DOHH2 (cell line): ENCODE measurements around the gene SLC9A9.

Source experiments
- H3F3A ChIP-seq: fragments of 200-600 bp; sonication (generic), shearing (Covaris generic); 2 replicates; pipeline ENCODE4 v1.6.0; 2016; ENCODE audit warnings: antibody characterized with exemption, mild to moderate bottlenecking; ENCODE audit not compliant: control insufficient read depth, insufficient read depth
- H3K27ac ChIP-seq: fragments of 200-600 bp; sonication (generic); 2 replicates; pipeline ENCODE4 v1.5.1; 2014; ENCODE audit warnings: low read depth, mild to moderate bottlenecking, low read length, moderate library complexity
- H3K27me3 ChIP-seq: fragments of 200-600 bp; sonication (generic); 2 replicates; pipeline ENCODE4 v1.6.1; 2014; ENCODE audit warnings: mild to moderate bottlenecking, low read length, mixed read lengths; ENCODE audit not compliant: control insufficient read depth
- H3K36me3 ChIP-seq: fragments of 200-600 bp; sonication (generic); 2 replicates; pipeline ENCODE4 v1.6.1; 2014; ENCODE audit warnings: mild to moderate bottlenecking, low read length, moderate library complexity, mixed read lengths; ENCODE audit not compliant: control insufficient read depth
- H3K4me1 ChIP-seq: fragments of 200-600 bp; sonication (generic); 2 replicates; pipeline ENCODE4 v1.6.1; 2014; ENCODE audit warnings: mild to moderate bottlenecking, low read length, mixed read lengths; ENCODE audit not compliant: control insufficient read depth
- H3K4me2 ChIP-seq: fragments of 200-600 bp; sonication (generic); 2 replicates; pipeline ENCODE4 v1.6.0; 2014; ENCODE audit warnings: mild to moderate bottlenecking, low read length, moderate library complexity
- H3K4me3 ChIP-seq: fragments of 200-600 bp; sonication (generic); 2 replicates; pipeline ENCODE4 v1.5.1; 2014; ENCODE audit warnings: mild to moderate bottlenecking, low read length, mixed read lengths
- H3K79me2 ChIP-seq: fragments of 200-600 bp; sonication (generic); 2 replicates; pipeline ENCODE4 v1.6.1; 2014; ENCODE audit warnings: mild to moderate bottlenecking, low read length, mixed read lengths; ENCODE audit not compliant: control insufficient read depth
- H3K9me2 ChIP-seq: fragments of 200-600 bp; sonication (generic); replicated peaks from 2 replicates; pipeline ENCODE4 v1.6.1; 2014; ENCODE audit warnings: mild to moderate bottlenecking, low read length, mixed read lengths; ENCODE audit not compliant: control insufficient read depth
- H3K9me3 ChIP-seq: fragments of 200-600 bp; sonication (generic); 2 replicates; pipeline ENCODE4 v1.6.1; 2014; ENCODE audit warnings: antibody characterized with exemption, low read length, mixed read lengths; ENCODE audit not compliant: control insufficient read depth, insufficient read depth
- H4K20me1 ChIP-seq: fragments of 200-600 bp; sonication (generic); 2 replicates; pipeline ENCODE4 v1.6.0; 2014; ENCODE audit warnings: low read depth, mild to moderate bottlenecking, antibody characterized with exemption, low read length, moderate library complexity; ENCODE audit not compliant: control insufficient read depth, insufficient read depth
- EZH2phosphoT487 ChIP-seq: fragments of 200-600 bp; sonication (generic); IDR thresholded peaks from 2 replicates; pipeline ENCODE4 v1.6.1; 2017; ENCODE audit warnings: borderline replicate concordance, mild to moderate bottlenecking, antibody characterized with exemption, low read length, moderate library complexity, mixed read lengths
- TF ChIP-seq, protein P1 (sequence below): fragments of 200-600 bp; sonication (generic); IDR thresholded peaks from one replicate; pipeline ENCODE4 v1.5.1; 2014; ENCODE audit warnings: antibody characterized with exemption, mild to moderate bottlenecking, low read depth, low read length; ENCODE audit not compliant: poor library complexity, severe bottlenecking

The SLC9A9 gene

DNA sequence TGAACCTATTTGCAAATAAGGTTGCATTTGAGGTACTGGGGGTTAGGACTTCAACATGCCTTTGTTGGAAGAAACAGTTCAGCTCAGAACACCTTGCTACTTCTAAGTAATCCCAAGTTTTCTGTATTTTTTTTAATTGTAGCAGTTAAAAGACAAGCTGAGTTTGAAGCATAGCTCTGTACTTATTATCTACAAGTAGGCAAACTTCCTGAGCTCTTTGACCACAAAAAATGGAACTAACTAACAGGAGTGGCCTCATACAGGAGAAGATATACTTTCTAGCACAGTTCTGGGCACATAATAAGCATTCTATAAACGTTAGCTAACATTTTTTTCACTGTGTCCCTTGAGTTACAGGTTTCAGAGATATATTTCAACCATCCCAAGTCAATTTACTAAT lies 569.5 kb downstream of the SLC9A9 start:
- Histone ChIP-seq H3K4me2 (no peak overlapping the region), H3F3A (no peaks in the 10 kb centered on the region), H3K27ac (no peak overlapping the region), H3K9me2 (no peaks in the 10 kb centered on the region), H3K4me3 (no peak overlapping the region), H3K4me1 (no peaks in the 10 kb centered on the region), H3K79me2 (no peaks in the 10 kb centered on the region), H4K20me1 (no peaks in the 10 kb centered on the region), H3K27me3 (no peaks in the 10 kb centered on the region), H3K36me3 (no peaks in the 10 kb centered on the region), H3K9me3 (no peaks in the 10 kb centered on the region)
- TF ChIP-seq, protein P1, sequence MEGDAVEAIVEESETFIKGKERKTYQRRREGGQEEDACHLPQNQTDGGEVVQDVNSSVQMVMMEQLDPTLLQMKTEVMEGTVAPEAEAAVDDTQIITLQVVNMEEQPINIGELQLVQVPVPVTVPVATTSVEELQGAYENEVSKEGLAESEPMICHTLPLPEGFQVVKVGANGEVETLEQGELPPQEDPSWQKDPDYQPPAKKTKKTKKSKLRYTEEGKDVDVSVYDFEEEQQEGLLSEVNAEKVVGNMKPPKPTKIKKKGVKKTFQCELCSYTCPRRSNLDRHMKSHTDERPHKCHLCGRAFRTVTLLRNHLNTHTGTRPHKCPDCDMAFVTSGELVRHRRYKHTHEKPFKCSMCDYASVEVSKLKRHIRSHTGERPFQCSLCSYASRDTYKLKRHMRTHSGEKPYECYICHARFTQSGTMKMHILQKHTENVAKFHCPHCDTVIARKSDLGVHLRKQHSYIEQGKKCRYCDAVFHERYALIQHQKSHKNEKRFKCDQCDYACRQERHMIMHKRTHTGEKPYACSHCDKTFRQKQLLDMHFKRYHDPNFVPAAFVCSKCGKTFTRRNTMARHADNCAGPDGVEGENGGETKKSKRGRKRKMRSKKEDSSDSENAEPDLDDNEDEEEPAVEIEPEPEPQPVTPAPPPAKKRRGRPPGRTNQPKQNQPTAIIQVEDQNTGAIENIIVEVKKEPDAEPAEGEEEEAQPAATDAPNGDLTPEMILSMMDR = no peak
- TF ChIP-seq EZH2phosphoT487 = no peak

- TF ChIP-seq, protein P1 = no peak
- TF ChIP-seq EZH2phosphoT487 = no peak
- Histone ChIP-seq H3K27me3 (no peaks in the 10 kb centered on the region), H3K4me1 (no peaks in the 10 kb centered on the region), H3K9me3 (no peaks in the 10 kb centered on the region), H3K4me2 (no peak overlapping the region), H3K36me3 (no peaks in the 10 kb centered on the region), H3K27ac (no peak overlapping the region), H3K9me2 (no peaks in the 10 kb centered on the region), H4K20me1 (no peaks in the 10 kb centered on the region), H3K79me2 (no peaks in the 10 kb centered on the region), H3K4me3 (no peak overlapping the region), H3F3A (no peaks in the 10 kb centered on the region)
Observed at GRCh38 chr3:143277531-143277930, 570.7 kb downstream of the SLC9A9 start.

DNA sequence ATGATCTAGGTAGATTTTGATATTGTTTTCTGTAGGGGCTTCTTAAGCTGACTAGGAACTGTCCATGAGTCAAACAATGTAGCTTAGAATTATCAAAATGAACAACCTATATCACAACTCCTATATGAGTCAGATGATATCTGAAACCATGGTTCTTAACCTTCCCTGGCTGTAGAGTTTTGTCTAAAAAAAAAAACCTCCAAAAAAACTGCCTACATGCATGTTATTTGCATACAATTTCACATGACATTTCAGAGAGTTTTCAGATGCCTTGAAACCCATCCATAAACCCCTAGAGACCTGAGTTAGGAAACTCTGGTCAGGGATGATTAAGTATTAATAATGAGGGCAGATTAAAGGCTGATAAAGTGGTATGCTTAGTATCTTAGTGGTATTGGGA lies 571.7 kb downstream of the SLC9A9 start:
- Histone ChIP-seq H3K4me1 (no peaks in the 10 kb centered on the region), H3K9me3 (no peaks in the 10 kb centered on the region), H3K4me3 (no peak overlapping the region), H3F3A (no peaks in the 10 kb centered on the region), H4K20me1 (no peaks in the 10 kb centered on the region), H3K36me3 (no peaks in the 10 kb centered on the region), H3K27ac (no peak overlapping the region), H3K79me2 (no peaks in the 10 kb centered on the region), H3K27me3 (no peaks in the 10 kb centered on the region), H3K4me2 (no peak overlapping the region), H3K9me2 (no peaks in the 10 kb centered on the region)
- no peak for TF ChIP-seq EZH2phosphoT487

DNA sequence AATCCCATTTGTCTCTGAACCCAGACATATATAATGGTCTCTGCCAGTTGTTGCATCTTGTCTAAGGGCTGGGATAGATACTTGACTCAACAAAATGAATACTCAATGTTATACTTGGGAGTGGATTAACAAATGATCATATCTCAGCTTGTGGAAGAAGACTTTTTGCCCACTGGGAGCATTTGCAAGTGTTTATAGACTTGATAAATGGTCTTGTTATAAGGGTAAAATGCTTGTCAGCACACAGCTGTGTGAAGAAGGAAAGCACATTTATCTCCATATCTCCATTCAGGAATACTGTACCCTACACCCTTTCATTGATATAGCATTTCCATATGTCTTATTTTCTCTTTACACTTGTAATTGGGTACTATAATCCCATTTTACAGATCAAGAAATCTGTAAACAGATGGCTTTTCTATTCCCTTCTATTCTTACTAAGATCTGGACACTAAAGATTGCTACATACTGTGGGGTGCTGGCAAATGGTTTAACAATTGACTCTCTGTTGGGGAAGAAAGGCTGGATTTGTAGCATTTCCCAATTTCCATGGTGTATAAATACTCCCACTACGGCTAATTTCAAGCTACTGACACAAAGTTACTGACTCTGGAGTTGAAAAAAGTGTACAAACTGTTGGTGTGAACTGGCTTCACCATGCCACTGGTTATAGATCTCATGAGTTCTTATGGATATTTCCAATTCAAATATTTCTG lies 574.1 kb downstream of the SLC9A9 start:
- Histone ChIP-seq H3K79me2 (no peaks in the 10 kb centered on the region), H3K27me3 (no peaks in the 10 kb centered on the region), H3K27ac (no peak overlapping the region), H3K36me3 (no peaks in the 10 kb centered on the region), H3K9me2 (no peaks in the 10 kb centered on the region), H3K4me3 (no peak overlapping the region), H3K9me3 (no peaks in the 10 kb centered on the region), H3F3A (no peaks in the 10 kb centered on the region), H3K4me2 (no peak overlapping the region), H3K4me1 (no peaks in the 10 kb centered on the region), H4K20me1 (no peaks in the 10 kb centered on the region)
- TF ChIP-seq, protein P1 = no peak
